ENCODE measurements around the gene CKAP5.
A peak's percentile ranks its signal among the peaks of the same experiment; 100 is the strongest.

CKAP5 gene

GRCh38 chr11:46855863-46856262 is 9.8 kb upstream of the CKAP5 start:
- no peak for TF ChIP-seq CTCF (conservative IDR thresholded peaks at IDR 0.05; ENCODE audit: low read length)
- no peak for DNase-seq (ENCODE audit: low read depth)
- H3K4me3 ChIP-seq (ENCODE audit: low read length) = no peak overlapping the region

GRCh38 chr11:46855167-46855566 is 9.1 kb upstream of the CKAP5 start:
- DNase-seq (ENCODE audit: low read depth) = no peak
- no peak for TF ChIP-seq CTCF (conservative IDR thresholded peaks at IDR 0.05; ENCODE audit: low read length)
- no peak overlapping the region for H3K4me3 ChIP-seq (ENCODE audit: low read length)

GRCh38 chr11:46850829-46851380 is 4.8 kb upstream of the CKAP5 start:
- H3K4me3 ChIP-seq (ENCODE audit: low read length) = no peak overlapping the region
- DNase-seq (ENCODE audit: low read depth) = no peak
- TF ChIP-seq CTCF (conservative IDR thresholded peaks at IDR 0.05; ENCODE audit: low read length) = no peak

GRCh38 chr11:46849631-46850030 is 3.6 kb upstream of the CKAP5 start:
- DNase-seq (ENCODE audit: low read depth) = no peak
- H3K4me3 ChIP-seq (ENCODE audit: low read length) = no peak overlapping the region
- no peak for TF ChIP-seq CTCF (conservative IDR thresholded peaks at IDR 0.05; ENCODE audit: low read length)

- DNase-seq (ENCODE audit: low read depth) = no peak
- TF ChIP-seq CTCF (conservative IDR thresholded peaks at IDR 0.05; ENCODE audit: low read length) = no peak
- H3K4me3 ChIP-seq (ENCODE audit: low read length) = peak overlapping the region; percentile 94
These were observed 390 bp upstream of the CKAP5 start for GRCh38 chr11:46846510-46846830.

- peak; percentile 18 for DNase-seq (ENCODE audit: low read depth)
- no peak for TF ChIP-seq CTCF (conservative IDR thresholded peaks at IDR 0.05; ENCODE audit: low read length)
- H3K4me3 ChIP-seq (ENCODE audit: low read length) = peak overlapping the region; percentile 94
These were observed 690 bp downstream of the CKAP5 start for GRCh38 chr11:46845440-46845739.

GRCh38 chr11:46840116-46840515 is 6.0 kb downstream of the CKAP5 start:
- TF ChIP-seq CTCF (conservative IDR thresholded peaks at IDR 0.05; ENCODE audit: low read length) = no peak
- no peak overlapping the region for H3K4me3 ChIP-seq (ENCODE audit: low read length)
- no peak for DNase-seq (ENCODE audit: low read depth)
